ENCODE measurements around the gene MAOA. TPM values are rescaled to one million over a fixed set of nuclear protein-coding genes. Genes with fewer than 3 reads are reported as not detected.
A peak's percentile ranks its signal among the peaks of the same experiment; 100 is the strongest.
"Not testable (repeated sequence)": the region's sequence is repeated elsewhere in the genome, so short reads cannot be mapped to it uniquely, and the experiment has no call there.

The MAOA gene
- polyA plus RNA-seq (ENCODE audit: low read depth in 6 of 6) = not detected

GRCh38 chrX:43656005-43656494 is at the start of gene MAOA:
TSS of gene MAOA (plus strand) at chrX:43656299. CDS start at chrX:43656342, 43 bp downstream.
- DNase-seq (no peak), ATAC-seq (ENCODE audit: low read depth in 2 of 2) (no peak)
- H3K4me1 Mint-ChIP-seq = peaks cover 0 to 11% (median 9%) of the 10 kb centered on the region in 3 donors
- peaks cover 0 to 16% (median 0%) of the 10 kb centered on the region in 7 donors for H3K9me3 Mint-ChIP-seq
- peak within 1 kb of the TSS in 3 of 6 donors; percentile 16 to 81 (median 73) for H3K27ac Mint-ChIP-seq
- H3K36me3 Mint-ChIP-seq = no peaks in the 10 kb centered on the region
- H3K4me3 Mint-ChIP-seq = peak within 1 kb of the TSS; percentile 74 to 94 (median 84)
- H3K27me3 Mint-ChIP-seq = peaks cover 0 to 14% (median 9%) of the 10 kb centered on the region in 3 donors

DNA sequence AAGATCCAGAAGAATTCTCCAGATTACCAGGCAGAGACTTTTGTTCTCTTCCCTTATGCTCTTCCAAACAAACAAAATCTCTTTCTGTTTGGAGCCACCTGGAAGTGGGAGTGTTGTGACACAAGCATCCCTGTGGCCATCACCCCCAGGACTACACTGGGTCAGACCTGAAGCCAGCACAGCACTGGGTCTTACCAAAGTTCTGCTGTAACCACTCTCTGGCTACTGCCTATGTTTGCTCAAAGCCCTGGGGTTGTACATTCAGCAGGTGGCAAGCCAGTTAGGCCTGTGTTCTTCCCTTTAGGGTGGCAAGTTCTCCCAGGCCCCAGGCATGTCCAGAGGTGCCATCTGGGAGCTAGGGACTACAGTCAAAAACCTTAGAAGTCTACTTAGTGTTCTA is 43.7 kb upstream of the MAOA start:
- Mint-ChIP-seq H3K9me3 (peaks cover 0 to 9% (median 2%) of the 10 kb centered on the region in 7 donors), H3K36me3 (peaks cover 8 to 10% of the 10 kb centered on the region in 2 donors), H3K27me3 (peaks cover 10 to 41% (median 20%) of the 10 kb centered on the region in 3 donors), H3K27ac (no peak overlapping the region), H3K4me1 (no peaks in the 10 kb centered on the region), H3K4me3 (no peak overlapping the region)
- ATAC-seq (ENCODE audit: low read depth in 2 of 2) (no peak), DNase-seq (no peak)

GRCh38 chrX:43615660-43616059 is 40.4 kb upstream of the MAOA start:
- no peaks in the 10 kb centered on the region for H3K4me1 Mint-ChIP-seq
- H3K36me3 Mint-ChIP-seq = peaks cover 8 to 10% of the 10 kb centered on the region in 2 donors
- no peak overlapping the region for H3K27ac Mint-ChIP-seq
- DNase-seq = no peak
- H3K9me3 Mint-ChIP-seq = peaks cover 0 to 9% (median 2%) of the 10 kb centered on the region in 7 donors
- no peak for ATAC-seq (ENCODE audit: low read depth in 2 of 2)
- H3K4me3 Mint-ChIP-seq = no peak overlapping the region
- H3K27me3 Mint-ChIP-seq = peaks cover 10 to 42% (median 17%) of the 10 kb centered on the region in 3 donors

DNA sequence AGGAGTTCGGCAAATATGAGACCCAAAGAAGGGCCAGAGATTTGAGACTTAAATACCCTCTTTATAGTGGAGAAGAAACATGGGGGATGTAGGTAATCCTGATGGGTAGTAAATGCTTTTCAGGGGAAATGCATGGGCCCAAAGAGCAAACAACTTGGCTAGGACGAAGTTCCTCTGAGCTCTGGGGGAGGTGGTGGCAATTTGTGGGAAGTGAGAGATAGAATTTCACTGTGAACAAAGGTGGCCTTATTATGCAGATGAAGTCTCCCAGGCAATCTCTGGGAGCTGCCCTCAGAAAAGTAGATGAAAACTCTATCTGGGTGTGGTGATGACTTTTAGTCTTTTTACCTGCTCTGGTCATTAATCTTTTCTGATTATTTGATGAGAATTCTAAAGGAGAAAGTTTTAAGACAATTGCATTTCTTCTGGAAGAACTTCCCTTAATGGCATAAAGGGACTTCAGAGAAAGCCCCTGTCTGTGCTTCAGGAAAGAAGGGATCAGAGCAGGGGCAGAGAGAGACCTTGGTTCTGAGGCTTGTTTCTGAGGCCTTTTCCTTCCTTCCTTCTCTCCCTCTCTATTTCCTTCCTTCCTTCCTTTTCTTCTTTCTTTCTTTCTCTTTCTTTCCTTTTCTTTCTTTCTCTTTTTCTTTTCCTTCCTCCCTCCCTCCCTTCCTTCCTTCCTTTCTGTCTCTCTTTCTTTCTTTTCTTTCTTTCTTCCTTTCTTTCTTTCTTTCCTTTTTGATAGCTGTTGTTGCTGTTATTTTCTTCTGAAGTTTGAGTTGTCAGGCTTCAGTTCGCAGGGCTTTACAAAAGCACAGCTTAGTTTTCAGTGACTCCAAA is 37.5 kb upstream of the MAOA start:
- DNase-seq (no peak), ATAC-seq (ENCODE audit: low read depth in 2 of 2) (no peak)
- Mint-ChIP-seq H3K27me3 (peaks cover 10 to 35% (median 13%) of the 10 kb centered on the region in 3 donors), H3K4me3 (no peak overlapping the region), H3K36me3 (peaks cover 8 to 10% of the 10 kb centered on the region in 2 donors), H3K27ac (no peak overlapping the region), H3K9me3 (peaks cover 0 to 9% (median 2%) of the 10 kb centered on the region in 7 donors), H3K4me1 (no peaks in the 10 kb centered on the region)

- not testable (repeated sequence) for DNase-seq; H3K4me1 Mint-ChIP-seq; H3K9me3 Mint-ChIP-seq; H3K27ac Mint-ChIP-seq; ATAC-seq (ENCODE audit: low read depth in 2 of 2); H3K4me3 Mint-ChIP-seq
- H3K36me3 Mint-ChIP-seq = peaks cover 8 to 10% of the 10 kb centered on the region in 2 donors
- peaks cover 10 to 32% (median 18%) of the 10 kb centered on the region in 3 donors for H3K27me3 Mint-ChIP-seq
These were observed 36.2 kb upstream of the MAOA start for GRCh38 chrX:43619861-43620260.

- peaks cover 0 to 15% (median 10%) of the 10 kb centered on the region in 3 donors for H3K27me3 Mint-ChIP-seq
- H3K9me3 Mint-ChIP-seq = no peaks in the 10 kb centered on the region
- no peak for DNase-seq
- no peak for ATAC-seq (ENCODE audit: low read depth in 2 of 2)
- H3K36me3 Mint-ChIP-seq = no peaks in the 10 kb centered on the region
- no peak overlapping the region for H3K4me3 Mint-ChIP-seq
- no peaks in the 10 kb centered on the region for H3K4me1 Mint-ChIP-seq
- H3K27ac Mint-ChIP-seq = no peak overlapping the region
These were observed 29.0 kb upstream of the MAOA start for GRCh38 chrX:43627147-43627546.

GRCh38 chrX:43627669-43628068 is 28.4 kb upstream of the MAOA start:
- H3K27me3 Mint-ChIP-seq = peaks cover 0 to 15% (median 10%) of the 10 kb centered on the region in 3 donors
- H3K4me1 Mint-ChIP-seq = no peaks in the 10 kb centered on the region
- ATAC-seq (ENCODE audit: low read depth in 2 of 2) = no peak
- no peak for DNase-seq
- no peaks in the 10 kb centered on the region for H3K36me3 Mint-ChIP-seq
- peak overlapping the region in 1 of 8 donors; percentile 12 for H3K4me3 Mint-ChIP-seq
- H3K9me3 Mint-ChIP-seq = no peaks in the 10 kb centered on the region
- H3K27ac Mint-ChIP-seq = no peak overlapping the region

GRCh38 chrX:43629229-43629628 is 26.9 kb upstream of the MAOA start:
- Mint-ChIP-seq H3K36me3 (no peaks in the 10 kb centered on the region), H3K9me3 (no peaks in the 10 kb centered on the region), H3K27ac (no peak overlapping the region), H3K27me3 (peaks cover 0 to 11% (median 8%) of the 10 kb centered on the region in 3 donors), H3K4me1 (no peaks in the 10 kb centered on the region), H3K4me3 (no peak overlapping the region)
- ATAC-seq (ENCODE audit: low read depth in 2 of 2) (no peak), DNase-seq (no peak)

- no peak for ATAC-seq (ENCODE audit: low read depth in 2 of 2)
- Mint-ChIP-seq H3K36me3 (no peaks in the 10 kb centered on the region), H3K27me3 (peaks cover 0 to 22% (median 4%) of the 10 kb centered on the region in 3 donors), H3K27ac (no peak overlapping the region), H3K9me3 (no peaks in the 10 kb centered on the region), H3K4me3 (no peak overlapping the region), H3K4me1 (no peaks in the 10 kb centered on the region)
- no peak for DNase-seq
These were observed 24.3 kb upstream of the MAOA start for GRCh38 chrX:43631841-43632240.

GRCh38 chrX:43633081-43633480 is 23.0 kb upstream of the MAOA start:
- Mint-ChIP-seq H3K36me3 (no peaks in the 10 kb centered on the region), H3K4me3 (no peak overlapping the region), H3K4me1 (no peaks in the 10 kb centered on the region), H3K27me3 (peaks cover 0 to 27% (median 8%) of the 10 kb centered on the region in 3 donors), H3K27ac (no peak overlapping the region), H3K9me3 (peaks cover 0 to 3% (median 0%) of the 10 kb centered on the region in 7 donors)
- DNase-seq (no peak), ATAC-seq (ENCODE audit: low read depth in 2 of 2) (no peak)

GRCh38 chrX:43633757-43634156 is 22.3 kb upstream of the MAOA start:
- peaks cover 0 to 31% (median 11%) of the 10 kb centered on the region in 3 donors for H3K27me3 Mint-ChIP-seq
- H3K4me1 Mint-ChIP-seq = no peaks in the 10 kb centered on the region
- DNase-seq (no peak), ATAC-seq (ENCODE audit: low read depth in 2 of 2) (no peak)
- H3K9me3 Mint-ChIP-seq = peaks cover 0 to 4% (median 0%) of the 10 kb centered on the region in 7 donors
- no peak overlapping the region for H3K4me3 Mint-ChIP-seq
- H3K36me3 Mint-ChIP-seq = no peaks in the 10 kb centered on the region
- no peak overlapping the region for H3K27ac Mint-ChIP-seq

DNA sequence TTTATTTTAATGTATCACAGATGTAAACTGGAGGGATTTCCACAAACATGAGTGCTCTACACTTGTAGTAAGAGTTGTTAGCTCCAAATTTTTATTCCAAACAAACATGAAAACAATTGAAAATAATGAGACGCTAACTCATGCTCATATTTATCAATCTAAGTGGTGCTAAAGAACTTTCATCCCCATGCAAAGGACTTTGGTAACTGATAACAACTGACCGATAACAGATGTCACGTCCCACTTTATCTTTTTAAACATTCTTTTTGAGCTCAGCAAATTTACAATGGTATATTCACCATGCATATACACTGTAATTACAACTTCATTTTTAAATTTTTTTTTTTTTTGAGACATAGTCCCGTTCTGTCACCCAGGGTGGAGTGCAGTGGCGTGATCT is 15.6 kb upstream of the MAOA start:
- H3K9me3 Mint-ChIP-seq = peaks cover 0 to 4% (median 0%) of the 10 kb centered on the region in 7 donors
- H3K27ac Mint-ChIP-seq = no peak overlapping the region
- ATAC-seq (ENCODE audit: low read depth in 2 of 2) (no peak), DNase-seq (no peak)
- H3K4me1 Mint-ChIP-seq = peaks cover 0 to 1% (median 0%) of the 10 kb centered on the region in 3 donors
- H3K4me3 Mint-ChIP-seq = no peak overlapping the region
- no peaks in the 10 kb centered on the region for H3K36me3 Mint-ChIP-seq
- H3K27me3 Mint-ChIP-seq = peaks cover 0 to 25% (median 12%) of the 10 kb centered on the region in 3 donors

GRCh38 chrX:43641691-43642090 is 14.4 kb upstream of the MAOA start:
- Mint-ChIP-seq H3K36me3 (no peaks in the 10 kb centered on the region), H3K4me3 (no peak overlapping the region), H3K4me1 (peaks cover 0 to 1% (median 0%) of the 10 kb centered on the region in 3 donors), H3K27ac (no peak overlapping the region), H3K27me3 (peaks cover 0 to 16% (median 12%) of the 10 kb centered on the region in 3 donors), H3K9me3 (peaks cover 0 to 4% (median 0%) of the 10 kb centered on the region in 7 donors)
- DNase-seq (no peak), ATAC-seq (ENCODE audit: low read depth in 2 of 2) (no peak)

DNA sequence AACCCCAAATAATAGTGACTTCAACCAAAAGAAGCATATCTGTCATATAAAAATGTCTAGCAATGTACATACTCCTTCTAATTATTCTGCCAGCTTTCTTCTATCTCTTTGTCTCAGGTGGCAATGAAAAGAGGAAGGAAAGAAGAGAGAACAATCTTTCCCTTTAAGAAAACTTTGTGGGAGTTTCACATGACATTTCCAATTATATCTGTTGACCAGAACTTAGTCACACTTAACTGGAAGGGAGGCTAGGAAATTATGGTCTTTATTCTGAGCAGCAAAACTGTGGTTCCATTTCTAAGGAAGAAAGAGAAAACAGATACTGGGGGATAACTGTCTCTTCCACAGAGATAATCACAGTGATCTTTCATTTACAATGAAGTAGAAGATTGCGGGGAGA is 12.9 kb upstream of the MAOA start:
- H3K27me3 Mint-ChIP-seq = peaks cover 0 to 10% (median 7%) of the 10 kb centered on the region in 3 donors
- no peaks in the 10 kb centered on the region for H3K36me3 Mint-ChIP-seq
- peaks cover 0 to 1% (median 0%) of the 10 kb centered on the region in 3 donors for H3K4me1 Mint-ChIP-seq
- ATAC-seq (ENCODE audit: low read depth in 2 of 2) (no peak), DNase-seq (no peak)
- peaks cover 0 to under 1% (median 0%) of the 10 kb centered on the region in 7 donors for H3K9me3 Mint-ChIP-seq
- H3K4me3 Mint-ChIP-seq = no peak overlapping the region
- H3K27ac Mint-ChIP-seq = no peak overlapping the region
